GM12878 (cell line): Measurements from ENCODE around the gene TOMT. TPM values are rescaled to one million over a fixed set of nuclear protein-coding genes. Genes with fewer than 3 reads are reported as not detected.

Source experiments
- ATAC-seq: fragments of 200-7000 bp; cut with Tn5 transposase; 3 replicates; pipeline ENCODE4 v1.9.1; 2020; ENCODE audit warnings: mild to moderate bottlenecking, moderate library complexity
- BruUV-seq: library from RNA; stranded (reverse); fragments of 400-500 nt; replicated peaks from 2 replicates; lab custom pipeline; 2021; lab: Mats Ljungman, UMichigan
- CTCF ChIA-PET: fragments of 300-600 bp; sonication (Branson Sonifier 250); formaldehyde crosslinking; extraction: SDS; loops from one replicate; lab custom pipeline; 2021; ENCODE audit warnings: inconsistent platforms; lab: Yijun Ruan, JAX
- POLR2A ChIA-PET: fragments of 350-600 bp; formaldehyde crosslinking; extraction: SDS; loops from one replicate; lab custom pipeline; 2021; ENCODE audit warnings: inconsistent platforms; lab: Charles Lee
- RAD21 ChIA-PET: fragments of 300-600 bp; sonication (Branson Sonifier 250); formaldehyde crosslinking; loops from one replicate; lab custom pipeline; 2023; ENCODE audit warnings: antibody characterized with exemption; ENCODE audit not compliant: unreplicated experiment; lab: Charles Lee
- SMC1A ChIA-PET: fragments of 300-600 bp; sonication (Branson Sonifier 250); formaldehyde crosslinking; loops from one replicate; lab custom pipeline; 2023; ENCODE audit not compliant: unreplicated experiment, uncharacterized antibody; lab: Charles Lee
- DNase-seq: peaks from one replicate; pipeline ENCODE4 v3.0.0-alpha.2; 2011; ENCODE audit warnings: low read depth, low spot score
- FAIRE-seq: peaks from 3 replicates; lab custom pipeline; 2011; peaks lifted over from hg19 to GRCh38; lab: Jason Lieb, UNC
- H2AFZ ChIP-seq: 2 replicates; pipeline ENCODE4 v1.6.0; 2011; ENCODE audit warnings: low read depth, low read length, control low read depth; ENCODE audit not compliant: control insufficient read depth
- H3K27ac ChIP-seq: 2 replicates; pipeline ENCODE4 v1.5.1; 2011; ENCODE audit warnings: control low read depth; ENCODE audit not compliant: control insufficient read depth, insufficient read depth
- H3K27me3 ChIP-seq, 2 experiments: replicated peaks in 1 of 2; 2 replicates each; pipeline versions ENCODE4 v1.6.0 to v1.6.1; 2011; ENCODE audit warnings: low read length in 1 of 2; ENCODE audit not compliant: control insufficient read depth in 2 of 2, insufficient read depth in 2 of 2
- H3K36me3 ChIP-seq, 2 experiments: 2 replicates each; pipeline ENCODE4 v1.5.1; 2011; ENCODE audit warnings: low read length in 1 of 2; ENCODE audit not compliant: control insufficient read depth in 2 of 2, insufficient read depth in 2 of 2
- H3K4me1 ChIP-seq: 2 replicates; pipeline ENCODE4 v1.6.1; 2011; ENCODE audit warnings: mild to moderate bottlenecking, low read length, moderate library complexity, mixed read lengths; ENCODE audit not compliant: control insufficient read depth, insufficient read depth
- H3K4me2 ChIP-seq: 2 replicates; pipeline ENCODE4 v1.6.0; 2011; ENCODE audit warnings: control low read depth; ENCODE audit not compliant: control insufficient read depth, insufficient read depth
- H3K4me3 ChIP-seq: fragments of 200-600 bp; sonication (generic); 2 replicates; pipeline ENCODE4 v1.5.1; 2016
- H3K79me2 ChIP-seq: 2 replicates; pipeline ENCODE4 v1.6.0; 2011; ENCODE audit warnings: low read length; ENCODE audit not compliant: control insufficient read depth, insufficient read depth
- H3K9ac ChIP-seq: 2 replicates; pipeline ENCODE4 v1.8.0; 2011; ENCODE audit warnings: low read length, control low read depth, mixed read lengths; ENCODE audit not compliant: control insufficient read depth, insufficient read depth
- H3K9me3 ChIP-seq: replicated peaks from 3 replicates; pipeline ENCODE4 v1.5.1; 2011; ENCODE audit warnings: mild to moderate bottlenecking, low read length; ENCODE audit not compliant: control insufficient read depth, insufficient read depth
- H4K20me1 ChIP-seq: 2 replicates; pipeline ENCODE4 v1.6.0; 2011; ENCODE audit not compliant: control insufficient read depth, insufficient read depth
- ASH2L ChIP-seq: fragments of 300-600, 200-600 bp; sonication (generic); IDR thresholded peaks from 2 replicates; pipeline ENCODE4 v1.6.1; 2017; ENCODE audit warnings: low read depth, mild to moderate bottlenecking, borderline replicate concordance
- ATF7 ChIP-seq: fragments of 450-650 bp; IDR thresholded peaks from 2 replicates; pipeline ENCODE4 v1.6.1; 2016; ENCODE audit warnings: low read depth, mild to moderate bottlenecking
- BHLHE40 ChIP-seq, 2 experiments: fragments of 450-650 bp in 1 of 2; IDR thresholded peaks; 2 replicates each; pipeline ENCODE4 v1.6.1; 2011 to 2017; ENCODE audit warnings: low read depth in 2 of 2, borderline replicate concordance in 1 of 2, improper control_type of control experiment in 1 of 2, low read length in 1 of 2, mild to moderate bottlenecking in 1 of 2
- BRCA1 ChIP-seq: IDR thresholded peaks from 2 replicates; pipeline ENCODE4 v1.6.1; 2011; ENCODE audit warnings: low read depth, low read length, improper control_type of control experiment
- FOXK2 ChIP-seq: fragments of 450-650 bp; IDR thresholded peaks from 2 replicates; pipeline ENCODE4 v1.6.1; 2017; ENCODE audit warnings: mild to moderate bottlenecking, moderate library complexity
- IKZF1 ChIP-seq: fragments of 450-650 bp; conservative IDR thresholded peaks from 2 replicates; pipeline ENCODE4 v1.6.1; 2017; ENCODE audit warnings: antibody characterized with exemption, mild to moderate bottlenecking
- JUNB ChIP-seq: IDR thresholded peaks from 2 replicates; pipeline ENCODE4 v1.6.1; 2016; ENCODE audit warnings: antibody characterized with exemption, mild to moderate bottlenecking
- MEF2A ChIP-seq: IDR thresholded peaks from 2 replicates; pipeline ENCODE4 v1.6.1; 2011; ENCODE audit warnings: low read depth, mild to moderate bottlenecking, low read length, moderate library complexity; ENCODE audit not compliant: insufficient read depth
- MTA2 ChIP-seq: fragments of 450-650 bp; IDR thresholded peaks from 2 replicates; pipeline ENCODE4 v1.6.1; 2016; ENCODE audit warnings: low read depth, mild to moderate bottlenecking, moderate library complexity
- NFIC ChIP-seq: IDR thresholded peaks from 2 replicates; pipeline ENCODE4 v1.6.1; 2012; ENCODE audit warnings: low read depth, mild to moderate bottlenecking, inconsistent platforms, low read length, moderate library complexity
- NRF1 ChIP-seq: conservative IDR thresholded peaks from 2 replicates; pipeline ENCODE4 v1.6.1; 2011; ENCODE audit warnings: mild to moderate bottlenecking, low read depth, low read length, improper control_type of control experiment
- PAX5 ChIP-seq: IDR thresholded peaks from 2 replicates; pipeline ENCODE4 v1.6.1; 2011; ENCODE audit warnings: low read depth, low read length, borderline replicate concordance
- PAX8 ChIP-seq: fragments of 450-650 bp; IDR thresholded peaks from 2 replicates; pipeline ENCODE4 v1.6.1; 2017; ENCODE audit warnings: mild to moderate bottlenecking, moderate library complexity
- POLR2AphosphoS5 ChIP-seq: IDR thresholded peaks from 2 replicates; pipeline ENCODE4 v1.6.1; 2011; ENCODE audit warnings: mild to moderate bottlenecking, low read length, inconsistent platforms
- RUNX3 ChIP-seq: IDR thresholded peaks from 2 replicates; pipeline ENCODE4 v1.6.1; 2012; ENCODE audit warnings: low read length, inconsistent platforms
- SREBF1 ChIP-seq: IDR thresholded peaks from 2 replicates; pipeline ENCODE4 v1.6.1; 2012; ENCODE audit warnings: mild to moderate bottlenecking, low read length
- TARDBP ChIP-seq: IDR thresholded peaks from 2 replicates; pipeline ENCODE4 v1.6.1; 2016; ENCODE audit warnings: borderline replicate concordance
- TBL1XR1 ChIP-seq: IDR thresholded peaks from 2 replicates; pipeline ENCODE4 v1.6.1; 2012; ENCODE audit warnings: low read depth, low read length, improper control_type of control experiment
- in situ Hi-C: fragments of 300-500 bp; cut with MboI; formaldehyde crosslinking; loops from 9 replicates; pipeline ENCODE4 v1.14.3; 2018; ENCODE audit warnings: mixed read lengths
- intact Hi-C: fragments of 100-400 bp; cut with micrococcal nuclease; formaldehyde crosslinking; loops from one replicate; pipeline ENCODE4 v1.14.2; 2022; ENCODE audit not compliant: unreplicated experiment
- polyA plus RNA-seq, 11 experiments: library from polyadenylated mRNA; depleted of rRNA in 4 of 11; unstranded in 6 of 11; stranded (reverse) in 5 of 11; fragments of >200 nt; fragmentation: Nextera tagmentation in 4 of 11; fragmentation: Illumina TruSeq in 1 of 11; extraction: Ambion mirVana in 4 of 11; extraction: Trizol in 1 of 11; gene quantifications; 1 replicate in 1 of 11; 2 replicates in 10 of 11; pipeline versions ENCODE4 v1.2.1 to v1.2.3, GENCODE V29; 2011 to 2016; ENCODE audit warnings: inconsistent platforms in 2 of 11, missing spikeins in 2 of 11, low read depth in 1 of 11
- total RNA-seq, 4 experiments: library from RNA; depleted of rRNA in 3 of 4; stranded (reverse); fragments of >200 nt in 3 of 4; fragmentation: Illumina TruSeq in 1 of 4; extraction: Trizol in 1 of 4; gene quantifications; 2 replicates each; pipeline versions ENCODE4 v1.2.1 to v1.2.3, GENCODE V29; 2013 to 2021

Gene TOMT
- total and polyA plus RNA-seq, 10 of the 15 experiments (the other 5 are each of a cell fraction or from before 2014, with no cell fraction given) = not detected

DNA sequence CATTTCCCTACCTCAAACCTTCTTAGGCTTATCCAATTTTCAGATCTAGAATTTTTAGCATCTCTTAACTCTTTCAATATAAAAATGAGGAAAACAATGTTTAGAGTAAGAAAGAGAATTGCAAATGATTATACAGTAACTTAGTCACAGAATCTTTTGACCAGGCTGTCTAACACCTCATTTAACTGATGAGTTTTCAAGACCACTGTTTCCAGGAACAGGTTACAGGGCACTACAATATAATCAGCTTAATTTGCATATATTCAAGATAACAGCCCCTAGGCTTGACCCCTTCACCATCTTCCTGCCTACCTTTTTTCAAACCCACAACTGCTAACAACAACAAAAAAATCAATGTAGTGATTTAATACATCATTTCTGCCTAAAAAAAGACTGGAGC is 38.0 kb upstream of the TOMT start:
- Histone ChIP-seq H3K27me3 (no peaks in the 10 kb centered on the region), H3K9ac (no peak overlapping the region), H4K20me1 (no peaks in the 10 kb centered on the region), H2AFZ (no peak overlapping the region), H3K4me2 (no peak overlapping the region), H3K9me3 (no peaks in the 10 kb centered on the region), H3K36me3 (peaks cover 1 to 5% of the 10 kb centered on the region in 2 experiments; a peak in 3 of 4 replicates), H3K27ac (peak overlapping the region; percentile 6; the same call in 1 of the 2 replicates), H3K4me3 (no peak overlapping the region), H3K79me2 (peaks cover 45% of the 10 kb centered on the region), H3K4me1 (peaks cover 27% of the 10 kb centered on the region)
- ATAC-seq = no peak
- DNase-seq = no peak
- RAD21 ChIA-PET = interaction anchor here (0.6 to 7.8 kb wide), 6 partner anchors 15 to 122 kb away, joined by 3 to 46 read pairs (median 3); no protein-coding TSS in a partner anchor
- intact Hi-C loops (no loop called here), in situ Hi-C loops (no loop called here)
- no TSS peak for BruUV-seq
- SMC1A ChIA-PET = interaction anchor here (0.6 to 3.7 kb wide), 10 partner anchors 11 to 90 kb away, joined by 3 to 21 read pairs (median 5); no protein-coding TSS in a partner anchor
- POLR2A ChIA-PET = interaction anchor here (0.6 to 2.6 kb wide), 4 partner anchors 9 to 24 kb away, joined by 3 to 16 read pairs (median 6); no protein-coding TSS in a partner anchor
- no peak for FAIRE-seq
- CTCF ChIA-PET = interaction anchor here (1.0 to 2.6 kb wide), 10 partner anchors 8 to 347 kb away, joined by 3 to 9 read pairs (median 6); no protein-coding TSS in a partner anchor
- TF ChIP-seq ATF7 = no peak
- no peak for TF ChIP-seq BRCA1
- TF ChIP-seq FOXK2 = no peak

DNA sequence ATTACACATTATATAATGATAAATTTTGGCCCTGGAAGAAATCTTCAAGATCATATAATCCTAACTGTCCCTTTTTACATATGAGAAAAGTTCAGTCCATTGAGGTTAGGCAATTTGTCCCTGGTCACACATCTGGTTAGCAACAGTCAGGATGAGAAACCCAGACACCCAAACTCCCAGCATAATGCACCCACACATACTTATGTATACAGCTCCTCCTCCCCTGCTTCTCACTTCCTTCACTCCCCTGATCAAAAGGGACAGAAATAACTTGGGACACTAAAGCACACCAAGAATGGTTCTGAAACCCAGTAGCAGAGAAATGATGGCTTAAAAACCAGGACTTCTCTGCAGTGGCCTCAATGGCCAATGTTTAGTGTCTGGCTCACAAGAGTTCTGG is 36.5 kb upstream of the TOMT start:
- ChIA-PET POLR2A (interaction anchor here (0.5 to 2.2 kb wide), 10 partner anchors 8 to 50 kb away, joined by 3 to 9 read pairs (median 4); no protein-coding TSS in a partner anchor), CTCF (interaction anchor here (1.0 to 2.9 kb wide), 8 partner anchors 8 to 83 kb away, joined by 3 to 16 read pairs (median 4); no protein-coding TSS in a partner anchor), SMC1A (interaction anchor here (1.2 to 8.0 kb wide), 8 partner anchors 9 to 40 kb away, joined by 3 to 48 read pairs (median 6); no protein-coding TSS in a partner anchor), RAD21 (interaction anchor here (1.1 to 7.8 kb wide), 4 partner anchors 22 to 141 kb away, joined by 3 to 46 read pairs (median 6); no protein-coding TSS in a partner anchor)
- H3K79me2 ChIP-seq = peaks cover 55% of the 10 kb centered on the region
- in situ Hi-C loops = no loop called here
- no peaks in the 10 kb centered on the region; a peak in 2 of 4 replicates for H3K36me3 ChIP-seq
- no TSS peak for BruUV-seq
- peak; percentile 52 for ATAC-seq
- no peaks in the 10 kb centered on the region for H3K27me3 ChIP-seq
- peak overlapping the region; percentile 56 for H3K4me2 ChIP-seq
- H3K9ac ChIP-seq = peak overlapping the region; percentile 41
- H2AFZ ChIP-seq = peak overlapping the region; percentile 8
- intact Hi-C loops = no loop called here
- H3K9me3 ChIP-seq = no peaks in the 10 kb centered on the region
- no peaks in the 10 kb centered on the region for H4K20me1 ChIP-seq
- peaks cover 27% of the 10 kb centered on the region for H3K4me1 ChIP-seq
- H3K27ac ChIP-seq = peak overlapping the region; percentile 63
- peak; percentile 54 for FAIRE-seq
- no peak for DNase-seq
- peak overlapping the region; percentile 59 for H3K4me3 ChIP-seq
- no peak for TF ChIP-seq SREBF1
- no peak for TF ChIP-seq TARDBP
- peak; percentile 44; the same call in 1 of the 2 replicates for TF ChIP-seq NFIC
- TF ChIP-seq IKZF1 = peak; percentile 48
- TF ChIP-seq BHLHE40 (IDR thresholded peaks at IDR 0.05; ENCODE audit: borderline replicate concordance in 1 of 2, low read depth in 2 of 2, low read length in 1 of 2) = no peak
- TF ChIP-seq PAX5 = no peak
- no peak for TF ChIP-seq JUNB
- no peak for TF ChIP-seq NRF1
- no peak for TF ChIP-seq TBL1XR1
- no peak for TF ChIP-seq ASH2L
- no peak for TF ChIP-seq PAX8
- peak; percentile 76 for TF ChIP-seq RUNX3
- no peak for TF ChIP-seq POLR2AphosphoS5
- peak; percentile 63; the same call in 1 of the 2 replicates for TF ChIP-seq MEF2A
- TF ChIP-seq MTA2 = peak; percentile 21; the same call in 1 of the 2 replicates
